Calu3 (cell line): ENCODE measurements around the gene SCFD2. TPM values are rescaled to one million over a fixed set of nuclear protein-coding genes. Genes with fewer than 3 reads are reported as not detected.

Experiments used
- BruUV-seq: library from RNA; stranded (reverse); fragments of 400-500 nt; replicated peaks from 2 replicates; lab custom pipeline; 2021; lab: Mats Ljungman, UMichigan
- CTCF ChIA-PET: fragments of 300-600 bp; sonication (Branson Sonifier 250); formaldehyde crosslinking; loops from one replicate; lab custom pipeline; 2022; ENCODE audit warnings: antibody characterized with exemption; lab: Charles Lee
- DNase-seq: peaks from one replicate; pipeline ENCODE4 v3.0.0; 2022
- H3K27ac Mint-ChIP-seq: one replicate; pipeline ENCODE4 v1.8.0; 2022; ENCODE audit warnings: mixed read lengths; ENCODE audit not compliant: unreplicated experiment
- H3K27me3 Mint-ChIP-seq: one replicate; pipeline ENCODE4 v1.8.0; 2022; ENCODE audit warnings: mixed read lengths; ENCODE audit not compliant: unreplicated experiment
- H3K36me3 Mint-ChIP-seq: one replicate; pipeline ENCODE4 v1.8.0; 2022; ENCODE audit warnings: mild to moderate bottlenecking, moderate library complexity, mixed read lengths; ENCODE audit not compliant: insufficient read depth, unreplicated experiment
- H3K4me1 Mint-ChIP-seq: one replicate; pipeline ENCODE4 v1.8.0; 2022; ENCODE audit warnings: mild to moderate bottlenecking, low read depth, mixed read lengths; ENCODE audit not compliant: unreplicated experiment
- H3K4me3 Mint-ChIP-seq: one replicate; pipeline ENCODE4 v1.8.0; 2022; ENCODE audit warnings: mild to moderate bottlenecking, low read depth, moderate library complexity, mixed read lengths; ENCODE audit not compliant: unreplicated experiment
- H3K9me3 Mint-ChIP-seq: one replicate; pipeline ENCODE4 v1.8.0; 2022; ENCODE audit warnings: low read depth, mixed read lengths; ENCODE audit not compliant: unreplicated experiment
- intact Hi-C: fragments of 100-400 bp; cut with micrococcal nuclease; formaldehyde crosslinking; loops from one replicate; pipeline ENCODE4 v1.10.0; 2022; ENCODE audit not compliant: unreplicated experiment
- total RNA-seq: library from RNA; stranded (reverse); gene quantifications from 2 replicates; pipeline ENCODE4 v1.2.3, GENCODE V29; 2022
- TF ChIP-seq, protein P1 (sequence below): fragments of 200-600 bp; IDR thresholded peaks from one replicate; pipeline ENCODE4 v1.8.0; 2022; ENCODE audit warnings: antibody characterized with exemption; ENCODE audit not compliant: unreplicated experiment

SCFD2 gene
- total RNA-seq, 1 experiment from 2014 or later, result 16.7 TPM

- Mint-ChIP-seq H3K27me3 (no peaks in the 10 kb centered on the region), H3K9me3 (no peaks in the 10 kb centered on the region), H3K4me1 (peaks cover 10% of the 10 kb centered on the region), H3K27ac (no peak overlapping the region), H3K36me3 (peaks cover 5% of the 10 kb centered on the region), H3K4me3 (no peak overlapping the region)
- TF ChIP-seq, protein P1, sequence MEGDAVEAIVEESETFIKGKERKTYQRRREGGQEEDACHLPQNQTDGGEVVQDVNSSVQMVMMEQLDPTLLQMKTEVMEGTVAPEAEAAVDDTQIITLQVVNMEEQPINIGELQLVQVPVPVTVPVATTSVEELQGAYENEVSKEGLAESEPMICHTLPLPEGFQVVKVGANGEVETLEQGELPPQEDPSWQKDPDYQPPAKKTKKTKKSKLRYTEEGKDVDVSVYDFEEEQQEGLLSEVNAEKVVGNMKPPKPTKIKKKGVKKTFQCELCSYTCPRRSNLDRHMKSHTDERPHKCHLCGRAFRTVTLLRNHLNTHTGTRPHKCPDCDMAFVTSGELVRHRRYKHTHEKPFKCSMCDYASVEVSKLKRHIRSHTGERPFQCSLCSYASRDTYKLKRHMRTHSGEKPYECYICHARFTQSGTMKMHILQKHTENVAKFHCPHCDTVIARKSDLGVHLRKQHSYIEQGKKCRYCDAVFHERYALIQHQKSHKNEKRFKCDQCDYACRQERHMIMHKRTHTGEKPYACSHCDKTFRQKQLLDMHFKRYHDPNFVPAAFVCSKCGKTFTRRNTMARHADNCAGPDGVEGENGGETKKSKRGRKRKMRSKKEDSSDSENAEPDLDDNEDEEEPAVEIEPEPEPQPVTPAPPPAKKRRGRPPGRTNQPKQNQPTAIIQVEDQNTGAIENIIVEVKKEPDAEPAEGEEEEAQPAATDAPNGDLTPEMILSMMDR, result no peak
- intact Hi-C loops, result no loop called here
- no peak for DNase-seq
- CTCF ChIA-PET, result interaction anchor here (1.1 kb wide), 1 partner anchor 19 kb away, joined by 3 read pairs; no protein-coding TSS in a partner anchor
- no TSS peak for BruUV-seq
Measured at GRCh38 chr4:52933738-52934137, 432.1 kb downstream of the SCFD2 start.

- no TSS peak for BruUV-seq
- no peaks in the 10 kb centered on the region for H3K9me3 Mint-ChIP-seq
- peaks cover 5% of the 10 kb centered on the region for H3K36me3 Mint-ChIP-seq
- no peak for DNase-seq
- H3K4me1 Mint-ChIP-seq, result peaks cover 10% of the 10 kb centered on the region
- no peaks in the 10 kb centered on the region for H3K27me3 Mint-ChIP-seq
- no peak overlapping the region for H3K4me3 Mint-ChIP-seq
- CTCF ChIA-PET, result interaction anchor here (1.1 kb wide), 1 partner anchor 19 kb away, joined by 3 read pairs; no protein-coding TSS in a partner anchor
- intact Hi-C loops, result no loop called here
- no peak overlapping the region for H3K27ac Mint-ChIP-seq
- TF ChIP-seq, protein P1, result no peak
Measured at GRCh38 chr4:52932591-52933470, 433.0 kb downstream of the SCFD2 start.

DNA sequence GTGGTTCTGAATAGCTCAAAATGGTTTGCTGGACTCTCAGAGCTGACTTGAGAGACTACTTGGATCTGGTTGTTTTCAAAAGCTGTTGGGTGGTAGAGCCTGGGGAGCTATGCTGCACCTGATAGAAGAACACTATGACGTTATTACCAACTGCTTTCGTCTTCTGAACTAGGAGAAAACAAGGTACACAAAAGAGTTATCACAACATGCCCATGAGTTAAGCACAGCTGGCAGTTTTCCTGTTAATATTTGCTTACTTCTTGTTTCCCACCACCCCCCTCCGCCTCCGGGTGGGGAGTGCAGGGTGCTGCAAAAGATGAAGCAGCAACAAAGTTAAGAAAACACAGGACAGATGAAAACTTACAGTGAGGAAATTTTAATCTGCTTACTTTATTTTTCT, 434.6 kb downstream of the SCFD2 start:
- Mint-ChIP-seq H3K36me3 (peaks cover under 1% of the 10 kb centered on the region), H3K4me3 (no peak overlapping the region), H3K4me1 (peaks cover 2% of the 10 kb centered on the region), H3K27ac (no peak overlapping the region), H3K27me3 (no peaks in the 10 kb centered on the region), H3K9me3 (no peaks in the 10 kb centered on the region)
- intact Hi-C loops, result no loop called here
- TF ChIP-seq, protein P1, result no peak
- CTCF ChIA-PET, result no interaction called here
- DNase-seq, result no peak
- no TSS peak for BruUV-seq

DNA sequence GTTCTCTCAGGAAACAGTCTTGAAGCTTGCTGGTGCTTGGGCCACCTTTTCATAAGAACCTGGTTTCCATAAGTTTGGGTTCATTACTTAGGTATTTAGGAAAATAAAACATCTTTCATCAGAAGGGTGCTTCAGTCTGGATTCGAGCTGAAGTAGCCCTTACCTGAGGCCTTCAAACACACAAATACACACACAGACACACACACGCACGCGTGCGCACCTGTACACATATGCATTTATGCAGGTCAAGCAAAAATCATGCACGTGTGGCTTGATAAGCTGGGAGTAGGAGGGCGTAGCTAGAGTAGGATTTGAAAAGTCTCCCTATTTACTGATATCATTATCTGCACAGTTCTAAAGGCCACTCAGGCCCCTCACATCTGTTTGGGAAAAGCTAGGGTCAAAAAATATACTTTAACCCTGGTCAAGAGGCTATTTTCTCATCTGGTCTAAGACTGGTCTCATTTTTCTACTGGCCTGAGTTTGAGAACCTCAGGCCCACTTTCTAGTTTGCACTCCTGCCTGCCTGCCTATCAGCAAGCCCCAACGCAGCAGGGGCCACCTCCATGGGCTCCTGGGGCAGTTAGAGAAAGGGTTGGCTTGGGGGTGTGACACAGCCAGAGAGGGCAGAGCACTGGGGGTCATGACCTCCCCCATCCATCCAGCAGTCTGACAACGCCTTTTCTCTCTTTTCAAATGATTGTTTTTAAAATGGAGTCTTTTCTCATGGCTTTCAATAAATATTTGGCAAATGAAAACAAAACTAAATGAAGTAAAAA, 439.5 kb downstream of the SCFD2 start:
- no TSS peak for BruUV-seq
- H3K36me3 Mint-ChIP-seq, result no peaks in the 10 kb centered on the region
- TF ChIP-seq, protein P1, result no peak
- H3K4me1 Mint-ChIP-seq, result no peaks in the 10 kb centered on the region
- CTCF ChIA-PET, result no interaction called here
- no peak for DNase-seq
- intact Hi-C loops, result no loop called here
- H3K27me3 Mint-ChIP-seq, result no peaks in the 10 kb centered on the region
- no peak overlapping the region for H3K27ac Mint-ChIP-seq
- H3K4me3 Mint-ChIP-seq, result no peak overlapping the region
- no peaks in the 10 kb centered on the region for H3K9me3 Mint-ChIP-seq
